GM20431 (cell line): Measurements from ENCODE around the gene NMNAT1.

Experiments used
- in situ Hi-C: fragments of 300-500 bp; cut with MseI, MboI; formaldehyde crosslinking; loops from one replicate; pipeline ENCODE4 v1.15.0; 2020; ENCODE audit warnings: low sequenced_read_pairs; ENCODE audit not compliant: unreplicated experiment

The NMNAT1 gene

DNA sequence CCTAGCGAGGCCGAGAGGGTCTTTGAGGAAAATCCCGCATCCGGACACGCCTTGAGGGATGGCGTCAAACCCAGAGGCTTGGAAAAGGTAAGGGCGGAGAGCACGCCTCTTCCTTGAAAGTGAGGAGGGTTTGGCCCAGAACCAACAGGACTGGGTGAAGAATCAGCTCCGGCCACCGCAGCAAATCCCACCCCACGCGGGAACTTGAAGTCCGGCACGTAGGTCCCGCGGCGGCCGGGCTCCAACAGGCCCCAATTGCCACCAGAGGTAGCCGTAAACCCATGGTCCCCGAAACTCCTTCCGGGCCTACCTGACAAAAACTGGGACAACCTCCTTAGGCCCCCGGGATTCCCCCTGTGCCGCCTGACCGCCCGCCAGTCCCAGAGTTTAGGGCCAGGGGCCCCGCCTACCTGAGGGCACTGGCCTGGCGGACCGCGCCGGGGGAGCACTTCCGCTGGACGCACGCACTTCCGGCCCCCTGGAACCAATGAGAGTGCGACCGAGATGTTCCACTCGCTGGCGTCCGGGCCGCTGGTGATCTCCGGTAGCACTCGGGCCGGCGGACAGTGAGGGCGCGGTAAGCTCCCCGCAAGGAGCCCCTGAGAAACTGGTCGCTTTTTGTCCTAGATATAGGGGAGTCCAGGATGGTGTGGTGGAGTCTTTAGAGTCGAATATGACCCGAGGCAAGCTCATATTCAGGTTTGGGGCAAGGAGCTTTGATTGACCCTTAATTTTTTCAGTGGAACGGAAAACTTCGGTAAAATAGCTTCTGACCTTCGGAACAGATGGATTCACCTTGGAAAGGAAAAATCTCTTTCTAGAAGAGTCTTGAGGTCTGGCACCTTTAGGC, at the start of gene NMNAT1, which contains the start of gene LZIC:
Gene NMNAT1 (plus strand): TSS at position 537 of the 850 bp plus-strand sequence. CDS start 28,599 bp downstream, outside the sequence.
Gene LZIC (minus strand): TSS at position 453 of the 850 bp plus-strand sequence. CDS start 6,772 bp downstream, outside the sequence.
- in situ Hi-C loops: loop anchor here (10.0 kb wide), 1 partner anchor 92 kb away; the partner anchor contains the start of gene UBE4B

DNA sequence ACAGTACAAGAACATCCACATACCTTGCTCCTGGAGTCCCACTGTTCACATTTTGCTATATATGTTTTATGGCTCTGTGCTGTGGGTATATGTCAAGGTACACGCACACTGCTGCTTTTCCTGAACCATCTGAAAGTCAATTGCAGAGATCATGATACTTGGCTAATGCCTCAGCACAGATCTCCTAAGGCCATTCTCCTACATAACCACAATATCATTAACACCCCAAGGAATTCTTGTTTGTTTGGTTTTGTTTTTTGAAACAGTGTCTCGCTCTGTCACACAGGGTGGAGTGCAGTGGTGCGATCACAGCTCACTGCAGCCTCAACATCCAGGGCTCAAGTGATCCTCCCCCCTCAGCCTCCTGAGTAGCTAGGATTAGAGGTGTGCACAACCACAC, 49.2 kb upstream of the NMNAT1 start:
- in situ Hi-C loops: no loop called here

DNA sequence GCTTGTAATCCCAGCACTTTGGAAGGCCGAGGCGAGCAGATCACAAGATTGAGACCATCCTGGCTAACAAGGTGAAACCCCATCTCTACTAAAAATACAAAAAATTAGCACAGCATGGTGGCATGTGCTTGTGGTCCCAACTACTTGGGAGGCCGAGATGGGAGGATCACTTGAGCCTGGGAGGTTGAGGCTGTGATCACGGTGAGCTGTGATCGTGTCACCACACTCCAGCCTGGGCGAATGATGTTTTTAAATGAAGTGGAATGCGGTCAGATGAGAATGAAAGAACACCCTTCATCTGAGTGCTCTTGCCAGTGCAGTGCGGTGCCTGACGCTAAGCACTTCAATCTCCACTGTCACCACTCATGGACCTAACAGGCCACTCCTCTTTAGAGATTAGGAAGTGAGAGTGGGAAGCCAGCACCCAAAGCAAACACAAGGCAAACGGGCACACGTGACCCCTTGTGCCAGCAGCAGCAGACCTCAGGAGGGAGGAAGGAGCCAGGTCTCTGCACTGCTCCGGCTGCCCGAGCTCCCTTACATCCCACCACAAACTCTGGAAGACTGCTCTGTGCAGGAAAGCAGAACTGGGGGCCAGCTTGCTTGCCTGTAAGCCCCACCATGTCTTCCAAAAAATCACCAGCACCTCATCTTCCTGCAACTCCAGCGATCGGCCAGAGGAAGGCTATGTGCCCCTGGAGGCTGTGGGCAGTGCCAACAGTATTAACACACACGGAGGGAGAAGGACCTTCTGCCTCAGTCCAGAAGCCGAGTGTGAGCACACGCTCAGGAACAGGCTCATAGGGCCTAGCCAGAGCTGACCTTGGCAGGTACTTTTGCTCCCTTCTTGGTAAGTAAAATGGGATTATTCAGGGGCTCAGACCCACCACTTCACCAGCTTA, 42.9 kb upstream of the NMNAT1 start:
- in situ Hi-C loops: no loop called here

DNA sequence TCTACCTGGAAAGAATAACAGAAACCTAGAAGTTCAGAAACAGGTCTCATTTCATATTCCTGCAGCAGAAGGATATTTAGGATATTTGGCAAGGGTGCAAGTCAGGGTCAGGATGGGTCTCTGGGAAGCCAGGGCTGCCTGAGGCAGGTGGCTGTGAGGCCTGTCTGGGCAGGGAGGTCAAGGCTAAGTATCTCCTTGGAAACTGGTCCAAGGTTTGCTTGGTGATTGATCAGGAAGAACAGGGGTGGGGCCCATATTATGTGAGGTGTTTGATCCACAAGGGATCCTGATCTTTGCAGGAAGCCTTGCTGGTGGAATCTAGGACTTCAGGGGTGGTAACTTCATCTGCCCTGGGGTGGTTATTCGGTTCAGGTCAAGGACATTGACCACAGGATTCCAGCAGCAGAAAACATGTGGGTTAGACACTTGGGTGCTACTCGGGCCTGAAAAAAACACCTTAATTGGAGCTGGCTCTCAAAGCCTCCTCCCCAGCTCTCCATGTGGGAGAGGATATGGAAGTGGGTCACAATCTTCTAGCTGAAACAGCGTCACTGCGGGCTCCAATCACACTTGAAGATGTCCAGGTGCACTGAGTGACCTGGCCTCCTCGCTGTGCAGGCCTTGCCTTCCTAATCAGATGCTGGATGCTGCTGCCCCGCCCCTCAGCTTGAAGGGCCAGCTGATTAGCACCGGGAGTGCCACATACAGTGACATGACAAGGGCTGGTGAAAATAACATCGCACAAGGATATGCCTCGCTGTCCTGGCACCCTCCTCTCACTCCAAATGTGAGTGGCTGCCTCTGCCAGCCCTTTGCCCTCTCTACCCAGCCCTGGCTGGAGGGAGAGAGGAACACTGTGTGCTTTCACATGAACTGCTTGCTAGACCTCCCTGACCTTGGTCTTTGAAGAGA, 41.9 kb upstream of the NMNAT1 start:
- in situ Hi-C loops: no loop called here

- in situ Hi-C loops: no loop called here
Observed at GRCh38 chr1:9902060-9902452, 41.2 kb upstream of the NMNAT1 start.

DNA sequence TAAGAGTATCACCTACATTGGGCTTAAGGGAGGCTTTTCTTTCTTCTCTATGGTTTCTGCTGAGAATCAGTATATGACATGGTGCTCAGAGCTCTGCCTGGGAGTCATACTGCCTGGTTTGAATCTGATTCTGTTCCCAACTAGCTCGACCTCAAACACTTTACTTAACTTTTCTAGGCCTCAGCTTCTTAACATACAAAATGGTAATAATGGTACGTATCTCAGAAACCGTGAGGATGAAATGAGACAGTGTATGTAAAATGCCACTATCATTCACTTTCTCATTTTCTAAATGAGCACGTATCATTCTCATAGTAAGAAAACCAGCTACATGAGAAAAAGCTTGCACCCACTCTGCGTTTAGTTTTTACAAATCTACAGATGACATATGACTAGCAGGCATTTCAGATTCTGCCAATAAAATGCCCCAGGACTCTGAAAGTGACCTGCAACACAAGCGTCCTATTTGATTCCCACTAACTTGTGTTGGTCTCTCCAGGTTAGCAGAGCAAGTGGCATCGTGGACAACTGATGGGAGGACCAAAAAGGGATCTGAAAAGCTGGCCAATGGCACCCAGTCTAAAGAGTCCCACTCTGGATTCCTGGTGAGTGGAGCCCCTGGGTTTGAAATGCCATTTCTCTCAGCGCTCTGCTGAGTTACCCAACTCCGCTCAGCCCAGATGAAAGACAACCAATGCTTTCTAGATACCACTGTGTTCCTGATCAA, 39.3 kb upstream of the NMNAT1 start:
- in situ Hi-C loops: no loop called here

DNA sequence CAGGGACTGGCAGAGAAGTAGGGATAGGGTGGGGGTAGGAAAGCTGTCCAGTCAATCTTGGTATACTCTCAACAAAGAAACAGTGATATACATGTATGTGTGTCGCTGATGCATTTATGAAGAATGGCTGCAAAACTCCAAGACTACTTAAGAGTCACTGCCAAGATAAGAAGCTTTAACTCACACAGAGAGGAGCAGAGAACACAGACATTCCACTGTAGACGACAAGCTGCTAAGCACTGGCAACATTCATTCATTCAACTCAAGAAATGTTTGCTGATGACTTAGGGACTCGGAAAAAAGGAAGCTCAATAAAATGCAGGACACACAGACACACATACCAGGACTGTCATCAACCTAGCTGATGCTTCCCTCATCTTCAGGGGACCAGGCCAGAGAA, 38.7 kb upstream of the NMNAT1 start:
- in situ Hi-C loops: no loop called here

DNA sequence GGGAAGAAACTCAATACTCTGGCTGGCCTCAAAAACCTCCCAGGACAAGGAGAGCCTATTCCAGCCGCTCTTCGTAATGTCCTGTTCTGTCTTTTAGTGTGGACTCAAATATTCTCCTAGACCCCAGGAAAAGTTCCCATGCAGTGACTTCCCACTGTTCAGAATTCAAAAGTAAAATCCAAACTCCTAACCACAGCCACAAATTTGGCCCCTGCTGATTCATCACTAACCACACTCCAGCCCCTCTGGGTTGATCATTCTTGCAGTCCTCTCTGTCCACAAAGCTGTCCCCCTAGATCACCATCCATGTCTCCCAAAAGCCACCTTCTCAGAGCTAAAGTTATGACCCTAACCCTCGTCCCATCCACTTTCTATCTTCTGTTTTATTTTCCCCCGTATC, 38.3 kb upstream of the NMNAT1 start:
- in situ Hi-C loops: no loop called here

DNA sequence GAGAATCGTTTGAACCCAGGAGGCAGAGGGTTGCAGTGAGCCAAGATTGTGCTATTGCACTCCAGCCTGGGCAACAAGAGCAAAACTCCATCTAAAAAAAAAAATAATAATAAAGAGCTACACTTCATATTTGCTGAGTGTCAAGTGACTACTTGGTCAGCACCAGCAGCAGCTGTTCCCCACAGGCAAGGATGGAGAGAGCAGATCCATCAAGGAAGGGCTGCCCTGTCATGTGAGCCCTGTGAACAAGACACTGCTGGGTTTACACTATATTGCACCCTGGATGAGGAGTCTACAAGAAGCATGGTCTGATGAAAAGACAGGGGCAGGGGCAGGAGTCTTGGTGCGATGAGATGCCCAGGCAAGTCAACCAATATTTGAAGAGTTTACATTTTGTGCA, 36.8 kb upstream of the NMNAT1 start:
- in situ Hi-C loops: no loop called here

DNA sequence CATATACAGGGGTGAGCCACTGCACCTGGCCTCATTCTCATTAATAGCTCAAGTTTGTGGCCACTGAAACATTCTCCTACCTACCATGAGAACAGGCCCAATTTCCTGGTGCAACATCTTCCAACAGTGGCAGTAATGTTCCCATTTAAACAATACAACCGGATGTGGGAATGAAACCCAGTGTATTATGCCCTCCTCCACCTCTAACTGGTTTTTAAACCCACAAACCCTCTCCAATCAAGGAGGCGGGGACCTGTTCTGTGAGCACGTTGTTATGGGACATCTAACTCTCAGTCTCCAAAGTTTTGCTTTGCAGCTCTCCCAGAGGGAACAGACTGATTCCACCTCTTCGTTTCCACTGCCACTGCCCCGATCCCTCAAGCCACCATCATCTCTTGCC, 35.8 kb upstream of the NMNAT1 start:
- in situ Hi-C loops: no loop called here

GRCh38 chr1:9908871-9909233, 34.4 kb upstream of the NMNAT1 start:
- in situ Hi-C loops: no loop called here

- in situ Hi-C loops: no loop called here
Observed at GRCh38 chr1:9909234-9910046, 33.8 kb upstream of the NMNAT1 start.

- in situ Hi-C loops: no loop called here
Observed at GRCh38 chr1:9910076-9910422, 33.2 kb upstream of the NMNAT1 start, which contains the start of gene CTNNBIP1. Gene CTNNBIP1, minus strand, starts transcription at chr1:9910269. Its CDS starts 38,205 bp downstream, at chr1:9872064.

GRCh38 chr1:9910423-9911178, 32.7 kb upstream of the NMNAT1 start:
- in situ Hi-C loops: no loop called here

- in situ Hi-C loops: no loop called here
Observed at GRCh38 chr1:9912264-9912936, 30.9 kb upstream of the NMNAT1 start.

DNA sequence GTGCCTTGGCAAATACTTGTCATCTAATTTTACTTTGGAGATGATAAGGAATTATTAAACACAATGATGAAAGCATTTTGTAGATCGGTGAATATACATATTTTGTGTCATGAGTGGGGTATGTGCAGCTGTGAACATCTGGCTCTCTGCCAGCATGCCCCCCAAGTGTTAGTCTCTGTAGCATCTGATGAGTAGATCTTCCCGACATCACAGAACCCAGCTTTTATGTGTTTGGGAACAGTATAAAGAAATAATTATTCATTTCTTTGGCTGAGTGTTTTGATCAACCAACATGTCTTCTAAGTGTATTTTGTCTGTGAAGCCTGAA, 28.7 kb upstream of the NMNAT1 start:
- in situ Hi-C loops: no loop called here

- in situ Hi-C loops: no loop called here
Observed at GRCh38 chr1:9916452-9916851, 26.8 kb upstream of the NMNAT1 start.
